PFSK-1 (cell line): ENCODE results near the gene PCLO.

Source experiments
- POLR2AphosphoS5 ChIP-seq: IDR thresholded peaks from 2 replicates; pipeline ENCODE4 v1.6.1; 2012; ENCODE audit warnings: low read depth, mild to moderate bottlenecking, control low read depth, low read length, moderate library complexity
- SIN3A ChIP-seq: IDR thresholded peaks from 2 replicates; pipeline ENCODE4 v1.6.1; 2012; ENCODE audit warnings: mild to moderate bottlenecking, low read length, moderate library complexity, borderline replicate concordance; ENCODE audit not compliant: insufficient read depth
- TAF1 ChIP-seq: IDR thresholded peaks from 2 replicates; pipeline ENCODE4 v1.6.1; 2012; ENCODE audit warnings: low read length, control low read depth, borderline replicate concordance; ENCODE audit not compliant: insufficient read depth

DNA sequence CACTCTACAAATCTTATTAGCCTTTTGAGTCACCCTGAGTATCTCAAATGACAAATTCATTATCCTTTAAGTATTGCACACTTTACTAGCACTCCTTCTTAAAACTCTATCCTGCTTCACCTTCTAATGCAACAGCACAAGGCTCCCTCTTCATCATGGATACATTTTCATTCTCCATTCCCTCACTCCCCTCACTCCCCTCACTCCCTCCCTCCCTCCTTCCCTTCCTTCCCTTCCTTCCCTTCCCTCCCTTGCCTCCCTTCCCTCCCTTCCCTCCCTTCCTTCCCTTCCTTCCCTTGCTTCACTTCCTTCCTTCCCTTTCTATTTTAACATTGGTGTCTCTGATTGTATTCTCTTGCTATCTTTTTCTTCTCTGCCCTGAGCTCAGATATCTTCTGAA lies 130.5 kb downstream of the PCLO start:
- TF ChIP-seq POLR2AphosphoS5, result no peak
- no peak for TF ChIP-seq SIN3A
- TF ChIP-seq TAF1, result no peak
